HL-60 (cell line): Measurements from ENCODE around the gene COL18A1.

Source experiments
- DNase-seq, 2 experiments: peaks; one replicate each; pipeline ENCODE4 v3.0.0-alpha.2; 2010 to 2020; ENCODE audit warnings: low read depth in 1 of 2, low spot score in 1 of 2
- H3K27ac ChIP-seq: fragments of 250-450 bp; sonication (Bioruptor Pico); replicated peaks from 2 replicates; pipeline ENCODE4 v1.5.1; 2020; ENCODE audit warnings: mild to moderate bottlenecking, moderate library complexity
- H3K27me3 ChIP-seq: fragments of 250-450 bp; sonication (Bioruptor Pico); 2 replicates; pipeline ENCODE4 v1.5.1; 2021; ENCODE audit warnings: mild to moderate bottlenecking, moderate library complexity; ENCODE audit not compliant: insufficient read depth, poor library complexity, severe bottlenecking
- H3K4me3 ChIP-seq: replicated peaks from 2 replicates; pipeline ENCODE4 v1.5.1; 2011; ENCODE audit warnings: mild to moderate bottlenecking, control low read depth, low read length; ENCODE audit not compliant: insufficient read depth
- CTCF ChIP-seq: IDR thresholded peaks from one replicate; pipeline ENCODE4 v1.5.1; 2011; ENCODE audit warnings: low read length, control low read depth, inconsistent platforms; ENCODE audit not compliant: insufficient read depth
- GABPA ChIP-seq: IDR thresholded peaks from 2 replicates; pipeline ENCODE4 v1.6.1; 2012; ENCODE audit warnings: low read depth
- POLR2AphosphoS5 ChIP-seq: IDR thresholded peaks from 2 replicates; pipeline ENCODE4 v1.6.1; 2012; ENCODE audit warnings: low read depth
- REST ChIP-seq: IDR thresholded peaks from 2 replicates; pipeline ENCODE4 v1.6.1; 2012; ENCODE audit warnings: low read depth; ENCODE audit not compliant: insufficient replicate concordance
- SPI1 ChIP-seq: IDR thresholded peaks from 2 replicates; pipeline ENCODE4 v1.6.1; 2012; ENCODE audit warnings: low read depth, mild to moderate bottlenecking, borderline replicate concordance

The COL18A1 gene

DNA sequence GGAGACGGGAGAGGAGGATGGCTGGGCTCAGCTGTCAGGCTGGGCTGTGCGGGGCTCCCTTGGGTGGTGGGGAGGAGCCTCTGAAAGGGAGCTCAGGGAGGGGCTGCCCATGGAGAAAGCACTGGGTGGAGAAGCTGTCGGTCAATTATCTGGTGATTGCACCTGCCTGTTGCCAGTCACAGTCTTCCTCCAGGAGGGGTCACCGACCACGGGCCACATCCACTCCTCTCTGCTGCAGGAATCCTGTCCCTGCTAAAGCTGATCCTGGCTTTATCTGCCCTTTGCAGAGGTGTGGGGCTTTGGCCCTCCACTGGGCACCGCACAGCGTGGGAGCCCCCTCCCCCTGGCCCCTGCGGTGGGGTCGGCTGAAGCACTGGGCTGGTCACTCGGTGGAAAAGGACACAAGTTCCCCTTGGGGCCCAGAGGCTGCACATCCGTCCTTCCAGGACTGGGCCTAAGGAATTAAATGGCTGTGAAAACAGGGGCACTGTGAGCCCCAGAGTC is 21.8 kb upstream of the COL18A1 start:
- H3K27me3 ChIP-seq, result no peaks in the 10 kb centered on the region
- H3K27ac ChIP-seq, result no peak overlapping the region
- TF ChIP-seq CTCF, result no peak
- no peak for TF ChIP-seq POLR2AphosphoS5
- no peak for TF ChIP-seq REST
- TF ChIP-seq SPI1, result no peak
- no peak for TF ChIP-seq GABPA
- no peak for DNase-seq
- no peak overlapping the region for H3K4me3 ChIP-seq

DNA sequence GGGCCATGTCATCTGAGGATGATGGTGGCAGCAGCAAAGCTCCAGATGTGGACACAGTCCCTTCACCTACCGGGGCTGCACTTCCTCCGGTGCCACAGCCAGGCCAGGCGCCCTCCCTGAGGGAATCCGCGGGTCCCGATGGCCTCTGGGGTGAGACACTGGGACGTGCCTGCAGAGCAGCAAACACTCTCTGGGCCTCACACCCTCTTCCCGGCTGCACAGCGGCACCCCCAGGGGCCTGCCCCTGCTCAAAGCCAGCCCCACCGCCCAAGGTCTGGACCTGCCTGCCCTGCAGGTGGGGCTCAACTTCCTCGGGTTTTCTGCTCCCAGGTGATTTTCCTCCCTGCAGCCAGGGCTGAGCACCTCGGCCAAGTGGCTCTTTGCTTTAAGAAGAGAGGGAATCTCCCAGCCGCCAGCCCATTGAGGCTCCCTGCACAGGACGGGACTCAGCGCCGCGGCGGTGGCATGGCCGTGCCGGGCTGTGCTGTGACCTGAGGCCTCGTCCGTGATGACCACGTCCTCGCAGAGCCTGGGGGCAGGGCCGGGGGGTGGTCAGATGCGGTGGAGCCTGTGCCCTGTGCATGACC is 21.3 kb upstream of the COL18A1 start:
- Histone ChIP-seq H3K27ac (no peak overlapping the region), H3K27me3 (no peaks in the 10 kb centered on the region), H3K4me3 (no peak overlapping the region)
- no peak for DNase-seq
- TF ChIP-seq CTCF (no peak), POLR2AphosphoS5 (no peak), SPI1 (no peak), REST (no peak), GABPA (no peak)

GRCh38 chr21:45384656-45385548 is 20.1 kb upstream of the COL18A1 start:
- no peak overlapping the region for H3K27ac ChIP-seq
- DNase-seq, result no peak
- H3K4me3 ChIP-seq, result no peak overlapping the region
- TF ChIP-seq SPI1 (no peak), POLR2AphosphoS5 (no peak), GABPA (no peak), CTCF (no peak), REST (no peak)
- no peaks in the 10 kb centered on the region for H3K27me3 ChIP-seq
